C4-2B (cell line): ENCODE data around the gene OIT3.
"Not testable (repeated sequence)": the region's sequence is repeated elsewhere in the genome, so short reads cannot be mapped to it uniquely, and the experiment has no call there.

Source experiments
- ZFX ChIP-seq: fragments of 450-650 bp; IDR thresholded peaks from 2 replicates; pipeline ENCODE4 v1.6.1; 2017
- TF ChIP-seq, protein P1 (sequence below): fragments of 450-650 bp; conservative IDR thresholded peaks from 2 replicates; pipeline ENCODE4 v1.5.1; 2017; ENCODE audit warnings: mild to moderate bottlenecking

DNA sequence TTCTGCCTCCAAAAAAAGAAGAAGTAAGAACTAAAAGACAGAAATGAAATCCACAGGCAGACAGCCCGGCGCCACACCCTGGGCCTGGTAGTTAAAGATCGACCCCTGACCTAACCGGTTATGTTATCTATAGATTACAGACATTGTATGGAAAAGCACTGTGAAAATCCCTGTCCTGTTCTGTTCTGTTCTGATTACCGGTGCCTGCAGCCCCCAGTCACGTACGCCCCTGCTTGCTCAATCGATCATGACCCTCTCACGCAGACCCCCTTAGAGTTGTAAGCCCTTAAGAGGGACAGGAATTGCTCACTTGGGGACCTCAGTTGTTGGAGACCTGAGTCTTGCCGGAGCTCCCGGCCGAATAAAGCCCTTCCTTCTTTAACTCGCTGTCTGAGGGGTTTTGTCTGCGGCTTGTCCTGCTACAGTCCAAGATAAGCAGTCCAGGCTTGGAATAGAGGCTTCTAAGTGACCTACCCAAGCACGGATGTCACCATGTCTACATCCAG lies 10.5 kb downstream of the OIT3 start:
- TF ChIP-seq, protein P1, sequence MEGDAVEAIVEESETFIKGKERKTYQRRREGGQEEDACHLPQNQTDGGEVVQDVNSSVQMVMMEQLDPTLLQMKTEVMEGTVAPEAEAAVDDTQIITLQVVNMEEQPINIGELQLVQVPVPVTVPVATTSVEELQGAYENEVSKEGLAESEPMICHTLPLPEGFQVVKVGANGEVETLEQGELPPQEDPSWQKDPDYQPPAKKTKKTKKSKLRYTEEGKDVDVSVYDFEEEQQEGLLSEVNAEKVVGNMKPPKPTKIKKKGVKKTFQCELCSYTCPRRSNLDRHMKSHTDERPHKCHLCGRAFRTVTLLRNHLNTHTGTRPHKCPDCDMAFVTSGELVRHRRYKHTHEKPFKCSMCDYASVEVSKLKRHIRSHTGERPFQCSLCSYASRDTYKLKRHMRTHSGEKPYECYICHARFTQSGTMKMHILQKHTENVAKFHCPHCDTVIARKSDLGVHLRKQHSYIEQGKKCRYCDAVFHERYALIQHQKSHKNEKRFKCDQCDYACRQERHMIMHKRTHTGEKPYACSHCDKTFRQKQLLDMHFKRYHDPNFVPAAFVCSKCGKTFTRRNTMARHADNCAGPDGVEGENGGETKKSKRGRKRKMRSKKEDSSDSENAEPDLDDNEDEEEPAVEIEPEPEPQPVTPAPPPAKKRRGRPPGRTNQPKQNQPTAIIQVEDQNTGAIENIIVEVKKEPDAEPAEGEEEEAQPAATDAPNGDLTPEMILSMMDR: not testable (repeated sequence)
- TF ChIP-seq ZFX: not testable (repeated sequence)
